K562 (cell line): Measurements from ENCODE around the gene SLC38A1. TPM values are rescaled to one million over a fixed set of nuclear protein-coding genes. Genes with fewer than 3 reads are reported as not detected.
A peak's percentile ranks its signal among the peaks of the same experiment; 100 is the strongest.

Experiments used
- BCL6 ChIP-seq: fragments of 250-450 bp; sonication (Bioruptor Pico); IDR thresholded peaks from 2 replicates; pipeline ENCODE4 v1.4.0; 2020
- ELF2 ChIP-seq: fragments of 250-450 bp; sonication (Bioruptor Pico); IDR thresholded peaks from 2 replicates; pipeline ENCODE4 v1.5.0; 2021; ENCODE audit warnings: mild to moderate bottlenecking
- KAT7 ChIP-seq: sonication (generic); formaldehyde crosslinking; IDR thresholded peaks from 2 replicates; pipeline ENCODE4 v1.8.0; 2022; ENCODE audit warnings: missing genetic modification reagents, mild to moderate bottlenecking, borderline replicate concordance
- KDM1A ChIP-seq, 2 experiments: fragments of 450-650 bp; IDR thresholded peaks; 2 replicates each; pipeline ENCODE4 v1.6.1; 2016; ENCODE audit warnings: mild to moderate bottlenecking in 2 of 2
- MBD2 ChIP-seq: sonication (generic); IDR thresholded peaks from 2 replicates; pipeline ENCODE4 v1.6.1; 2016; ENCODE audit warnings: low read depth, borderline replicate concordance
- MYBL2 ChIP-seq, 2 experiments: fragments of 450-650 bp in 1 of 2; sonication (generic) in 1 of 2; formaldehyde crosslinking in 1 of 2; IDR thresholded peaks; 2 replicates each; pipeline versions ENCODE4 v1.6.1 to v1.8.1; 2017 to 2022; ENCODE audit warnings: borderline replicate concordance in 1 of 2, inconsistent platforms in 1 of 2, low read depth in 1 of 2, mild to moderate bottlenecking in 1 of 2, missing genetic modification reagents in 1 of 2, moderate library complexity in 1 of 2
- NR0B1 ChIP-seq: fragments of 450-650 bp; IDR thresholded peaks from one replicate; pipeline ENCODE4 v1.6.1; 2018; ENCODE audit warnings: mild to moderate bottlenecking, moderate library complexity; ENCODE audit not compliant: partially characterized antibody
- PCBP2 ChIP-seq: fragments of 200-400 bp; formaldehyde crosslinking; IDR thresholded peaks from 2 replicates; pipeline ENCODE4 v1.6.1; 2018; ENCODE audit warnings: low read length, low read depth, mild to moderate bottlenecking, moderate library complexity; ENCODE audit not compliant: poor library complexity, severe bottlenecking
- POLR2H ChIP-seq: IDR thresholded peaks from 2 replicates; pipeline ENCODE4 v1.6.1; 2016; ENCODE audit warnings: missing genetic modification characterization, low read depth, mild to moderate bottlenecking, control low read depth, missing compliant biosample characterization, moderate library complexity
- RBM14 ChIP-seq: fragments of 200-400 bp; formaldehyde crosslinking; IDR thresholded peaks from 2 replicates; pipeline ENCODE4 v1.6.1; 2018; ENCODE audit warnings: low read depth, mild to moderate bottlenecking, low read length, moderate library complexity, borderline replicate concordance; ENCODE audit not compliant: insufficient read depth
- REST ChIP-seq, 2 experiments: fragments of 450-650 bp; formaldehyde crosslinking in 1 of 2; IDR thresholded peaks; 2 replicates each; pipeline versions ENCODE4 v1.4.0 to v1.6.1; 2014 to 2020; ENCODE audit warnings: mild to moderate bottlenecking in 2 of 2, borderline replicate concordance in 1 of 2, low read depth in 1 of 2
- XRCC3 ChIP-seq: fragments of 450-650 bp; IDR thresholded peaks from 2 replicates; pipeline ENCODE4 v1.6.1; 2017; ENCODE audit warnings: mild to moderate bottlenecking, moderate library complexity
- ZC3H4 ChIP-seq: sonication (generic); formaldehyde crosslinking; IDR thresholded peaks from 2 replicates; pipeline ENCODE4 v1.9.0; 2021; ENCODE audit warnings: missing genetic modification reagents, borderline replicate concordance
- ZNF124 ChIP-seq: sonication (generic); formaldehyde crosslinking; IDR thresholded peaks from 2 replicates; pipeline ENCODE4 v1.8.1; 2022; ENCODE audit warnings: missing genetic modification reagents
- ZNF232 ChIP-seq: sonication (generic); formaldehyde crosslinking; IDR thresholded peaks from 2 replicates; pipeline ENCODE4 v1.8.0; 2022; ENCODE audit warnings: mild to moderate bottlenecking, missing genetic modification reagents
- ZNF239 ChIP-seq: fragments of 250-450 bp; sonication (Bioruptor Pico); IDR thresholded peaks from 2 replicates; pipeline ENCODE4 v1.4.0; 2020; ENCODE audit warnings: mild to moderate bottlenecking
- ZNF584 ChIP-seq: fragments of 200-800 bp; sonication (Bioruptor generic); IDR thresholded peaks from 2 replicates; pipeline ENCODE4 v1.6.1; 2016; ENCODE audit warnings: low read depth, mild to moderate bottlenecking, missing genetic modification characterization, missing compliant biosample characterization
- ZSCAN29 ChIP-seq: fragments of 450-650 bp; IDR thresholded peaks from 2 replicates; pipeline ENCODE4 v1.6.1; 2017
- polyA plus RNA-seq, 8 experiments: library from polyadenylated mRNA; depleted of rRNA in 4 of 8; stranded (reverse) in 5 of 8; unstranded in 3 of 8; fragments of >200 nt; fragmentation: Nextera tagmentation in 2 of 8; fragmentation: Illumina TruSeq in 1 of 8; extraction: Ambion mirVana in 2 of 8; extraction: Trizol in 1 of 8; gene quantifications; 2 replicates each; pipeline versions ENCODE4 v1.2.1 to v1.2.3, GENCODE V29; 2011 to 2014; ENCODE audit warnings: inconsistent platforms in 1 of 8, missing spikeins in 1 of 8
- total RNA-seq, 7 experiments: library from RNA; depleted of rRNA in 6 of 7; stranded (reverse); fragments of >200 nt in 6 of 7; fragmentation: Illumina TruSeq in 2 of 7; extraction: Trizol in 2 of 7; gene quantifications; 2 replicates each; pipeline versions ENCODE4 v1.2.1 to v1.2.3, GENCODE V29; 2011 to 2021; ENCODE audit warnings: low replicate concordance in 1 of 7

The SLC38A1 gene
- total and polyA plus RNA-seq, 9 of the 15 experiments (the other 6 are each of a cell fraction or from before 2014, with no cell fraction given) = 51.9 to 112 (median 75.0) TPM

- TF ChIP-seq ZNF124 (CRISPR knock-in tag) (no peak), ZNF232 (CRISPR knock-in tag) (no peak), ELF2 (no peak), ZSCAN29 (no peak), RBM14 (no peak), PCBP2 (no peak), REST (IDR thresholded peaks at IDR 0.05; ENCODE audit: borderline replicate concordance) (peak; percentile 13; the same call in 1 of the 2 replicates), REST (CRISPR knock-in tag; IDR thresholded peaks at IDR 0.05; ENCODE audit: low read depth) (no peak), KAT7 (CRISPR knock-in tag) (no peak), ZNF584 (CRISPR knock-in tag) (peak; percentile 71; the same call in 1 of the 2 replicates), BCL6 (no peak), KDM1A (IDR thresholded peaks at IDR 0.05) (no peak; a peak in 1 of 4 replicates), MYBL2 (IDR thresholded peaks at IDR 0.05; ENCODE audit: low read depth) (no peak), MYBL2 (CRISPR knock-in tag; IDR thresholded peaks at IDR 0.05; ENCODE audit: borderline replicate concordance) (no peak), ZC3H4 (CRISPR knock-in tag) (no peak), MBD2 (no peak), ZNF239 (CRISPR knock-in tag) (no peak), NR0B1 (no peak), XRCC3 (no peak), POLR2H (tag) (peak; percentile 70; the same call in 1 of the 2 replicates)
Observed at GRCh38 chr12:46219877-46220655, 48.8 kb downstream of the SLC38A1 start (continued).
